Right lobe of liver (tissue), 4 donors: ENCODE data around the gene KLHL22.

Experiments
- CTCF ChIP-seq, 4 donors: fragments of 200-600 bp in 3 of 4; fragments of 450-650 bp in 1 of 4; IDR thresholded peaks; one replicate each; pipeline versions ENCODE4 v1.5.1 to v1.8.0; 2016 to 2022; ENCODE audit warnings: antibody characterized with exemption in 4 of 4, mild to moderate bottlenecking in 2 of 4
- POLR2A ChIP-seq: fragments of 450-650 bp; IDR thresholded peaks from one replicate; pipeline ENCODE4 v1.6.1; 2017; ENCODE audit warnings: antibody characterized with exemption, mild to moderate bottlenecking
- donor health status: DM: no; HTN: no; CAD: no.
- donor health status: DM: no; HTN: no; CAD: no.
- donor health status: DM: no; HTN: yes; CAD: no.

- TF ChIP-seq CTCF (IDR thresholded peaks at IDR 0.05), result no peak
- TF ChIP-seq POLR2A, result no peak
Observed at GRCh38 chr22:20423906-20424551, 71.6 kb downstream of the KLHL22 start.
